DMS 273 (cell line): ENCODE data around the gene WDR74.
A peak's percentile ranks its signal among the peaks of the same experiment; 100 is the strongest.
"Not testable (repeated sequence)": the region's sequence is repeated elsewhere in the genome, so short reads cannot be mapped to it uniquely, and the experiment has no call there.

Experiments used
- DNase-seq: peaks from one replicate; lab custom pipeline; 2025; ENCODE audit not compliant: unreplicated experiment; lab: John Stamatoyannopoulos, UW

WDR74 gene

GRCh38 chr11:62860835-62861563 lies 21.6 kb upstream of the WDR74 start:
- DNase-seq = peak; percentile 45

DNA sequence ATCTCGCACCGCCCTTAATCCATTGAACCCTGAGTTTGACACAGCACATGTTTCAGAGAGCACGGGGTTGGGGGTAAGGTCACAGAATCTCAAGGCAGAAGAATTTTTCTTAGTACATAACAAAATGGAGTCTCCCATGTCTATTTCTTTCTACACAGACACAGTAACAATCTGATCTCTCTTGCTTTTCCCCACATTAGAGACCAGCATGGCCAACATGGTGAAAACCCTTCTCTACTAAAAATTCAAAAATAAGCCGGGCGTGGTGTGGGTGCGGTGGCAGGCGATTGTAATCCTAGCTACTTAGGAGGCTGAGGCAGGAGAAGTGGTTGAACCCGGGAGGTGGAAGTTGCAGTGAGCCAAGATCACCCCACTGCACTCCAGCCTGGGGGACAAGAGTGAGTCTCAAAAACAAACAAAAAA lies 19.9 kb upstream of the WDR74 start:
- not testable (repeated sequence) for DNase-seq

GRCh38 chr11:62858201-62858600 lies 18.8 kb upstream of the WDR74 start:
- no peak for DNase-seq

GRCh38 chr11:62857541-62857982 lies 18.2 kb upstream of the WDR74 start:
- peak; percentile 36 for DNase-seq

- DNase-seq = peak; percentile 47
These were observed 17.0 kb upstream of the WDR74 start for GRCh38 chr11:62856333-62856895.

DNA sequence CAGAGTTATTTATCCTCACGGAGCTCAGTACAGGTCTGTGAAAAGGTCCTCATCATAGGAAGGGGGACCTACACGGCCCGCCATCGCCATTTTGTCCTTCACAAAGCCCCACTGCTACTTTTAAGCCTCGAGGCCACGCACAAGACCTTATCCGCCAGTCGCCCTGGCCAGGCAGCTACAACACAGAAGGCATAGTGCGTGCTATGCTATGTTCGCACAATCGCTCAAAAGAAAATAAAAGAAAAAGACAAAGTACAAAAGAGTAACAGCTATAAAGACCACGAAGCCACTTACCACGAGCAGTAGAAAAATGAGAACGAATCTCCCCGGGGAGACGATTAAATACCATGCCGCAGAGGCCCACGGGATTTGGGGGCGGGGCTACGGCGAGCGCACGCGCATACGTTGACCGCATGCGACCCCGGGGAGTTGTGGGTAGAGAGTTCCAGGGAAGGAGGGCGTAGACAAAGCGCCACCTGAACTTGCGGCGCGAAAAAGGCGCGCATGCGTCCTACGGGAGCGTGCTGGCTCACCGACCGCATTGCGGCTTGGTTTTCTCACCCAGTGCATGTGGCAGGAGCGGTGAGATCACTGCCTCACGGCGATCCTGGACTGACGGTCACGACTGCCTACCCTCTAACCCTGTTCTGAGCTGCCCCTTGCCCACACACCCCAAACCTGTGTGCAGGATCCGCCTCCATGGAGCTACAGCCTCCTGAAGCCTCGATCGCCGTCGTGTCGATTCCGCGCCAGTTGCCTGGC lies 16.4 kb upstream of the WDR74 start:
- DNase-seq = peak; percentile 97

DNA sequence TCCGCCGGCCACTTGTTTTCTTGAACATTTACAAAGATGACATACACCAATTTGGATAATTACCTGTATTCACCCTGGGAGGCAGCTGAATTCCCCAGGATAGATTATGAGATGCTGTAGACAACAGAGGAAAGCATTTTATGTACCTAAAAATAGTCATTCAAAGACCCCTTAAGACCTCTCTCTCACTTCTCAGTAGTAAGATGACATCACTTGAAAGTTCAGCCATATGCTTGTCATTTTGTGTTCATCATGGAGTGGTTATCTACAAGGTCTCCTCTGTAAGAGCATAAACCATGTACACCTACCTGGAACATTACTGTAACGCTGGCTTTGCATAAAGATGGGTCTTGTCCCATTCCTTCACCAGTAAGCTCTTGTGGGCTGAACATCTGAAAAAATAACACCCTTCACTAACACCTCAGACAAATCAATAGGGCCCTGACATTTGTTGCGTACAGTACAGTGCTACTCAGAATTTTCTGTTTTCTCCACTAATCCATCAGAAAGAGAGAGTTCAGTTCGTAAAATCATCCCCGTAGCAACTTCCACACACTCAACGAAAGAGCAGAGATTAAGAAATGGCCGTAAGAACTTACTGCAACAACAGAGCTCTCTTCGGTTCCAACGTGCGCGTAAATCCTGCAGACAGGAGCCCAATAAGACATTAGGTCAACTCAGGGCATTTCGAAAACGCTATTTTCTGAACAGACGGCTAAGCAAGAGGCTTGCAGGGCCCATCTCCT lies 15.6 kb upstream of the WDR74 start:
- DNase-seq = no peak

GRCh38 chr11:62854013-62854824 lies 14.8 kb upstream of the WDR74 start:
- no peak for DNase-seq

- DNase-seq = no peak
These were observed 14.0 kb upstream of the WDR74 start for GRCh38 chr11:62853279-62853965.

DNA sequence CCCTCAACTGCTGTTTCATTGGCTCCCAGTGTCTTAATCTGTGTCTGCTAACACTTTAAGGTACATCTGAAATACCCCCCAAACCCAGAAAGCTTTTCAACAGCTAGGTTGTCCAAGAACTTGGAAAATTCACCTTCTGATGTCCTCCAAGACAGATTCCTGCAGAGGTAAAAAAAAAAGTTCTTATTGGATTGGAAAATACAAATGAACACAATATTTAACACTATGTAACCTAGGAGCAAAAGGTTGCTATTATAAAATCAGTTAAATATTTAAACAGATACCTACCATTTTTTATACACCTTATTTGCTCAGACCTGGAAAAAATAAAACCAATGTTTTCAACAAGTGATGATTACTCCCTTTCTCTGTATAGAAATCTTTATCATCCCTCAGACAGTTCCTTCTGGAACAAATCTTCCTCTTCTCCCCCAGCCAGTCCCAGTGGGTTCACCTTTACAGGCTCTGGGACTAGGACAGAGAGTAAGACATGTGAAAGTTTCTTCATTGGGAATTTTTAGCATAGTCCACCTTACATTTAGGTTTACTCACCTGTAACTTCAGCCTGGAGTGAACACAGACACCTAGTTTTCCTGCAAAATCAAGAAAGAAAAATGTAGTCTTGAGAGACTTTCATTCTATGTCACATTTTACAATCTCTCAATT lies 13.3 kb upstream of the WDR74 start:
- DNase-seq = peak; percentile 49

DNA sequence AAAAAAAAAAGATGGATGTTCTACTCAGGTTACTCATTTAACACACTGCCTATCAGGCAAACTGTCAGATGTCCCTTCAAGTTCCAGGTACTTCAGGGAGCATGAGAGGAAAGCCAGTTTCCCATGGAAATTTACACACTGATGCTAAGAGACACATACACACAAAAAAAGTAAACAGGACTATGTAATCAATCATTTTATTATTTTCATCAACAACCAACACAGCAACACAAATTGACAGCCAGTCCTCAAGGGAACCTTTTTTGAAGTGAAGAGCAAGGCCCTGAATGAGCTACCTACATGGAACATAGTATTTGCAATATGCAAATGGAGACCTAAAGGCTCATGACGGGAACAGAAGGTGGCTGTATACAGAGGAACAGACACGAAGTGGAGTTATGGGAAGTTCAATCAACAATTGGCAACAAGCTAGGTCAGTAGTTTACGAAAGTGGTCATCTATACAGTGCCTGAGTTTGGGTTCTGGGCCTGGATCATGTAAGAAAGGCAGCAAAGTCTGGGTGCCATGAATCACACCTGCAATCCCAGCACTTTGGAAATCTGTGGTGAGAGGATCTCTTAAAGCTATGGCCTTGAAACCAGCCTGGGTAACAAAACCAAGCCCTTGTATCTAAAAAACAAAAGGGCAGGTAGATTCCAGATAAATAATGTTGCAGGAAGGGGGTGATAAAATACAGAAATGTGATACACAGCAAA lies 12.6 kb upstream of the WDR74 start:
- peak; percentile 70 for DNase-seq

DNA sequence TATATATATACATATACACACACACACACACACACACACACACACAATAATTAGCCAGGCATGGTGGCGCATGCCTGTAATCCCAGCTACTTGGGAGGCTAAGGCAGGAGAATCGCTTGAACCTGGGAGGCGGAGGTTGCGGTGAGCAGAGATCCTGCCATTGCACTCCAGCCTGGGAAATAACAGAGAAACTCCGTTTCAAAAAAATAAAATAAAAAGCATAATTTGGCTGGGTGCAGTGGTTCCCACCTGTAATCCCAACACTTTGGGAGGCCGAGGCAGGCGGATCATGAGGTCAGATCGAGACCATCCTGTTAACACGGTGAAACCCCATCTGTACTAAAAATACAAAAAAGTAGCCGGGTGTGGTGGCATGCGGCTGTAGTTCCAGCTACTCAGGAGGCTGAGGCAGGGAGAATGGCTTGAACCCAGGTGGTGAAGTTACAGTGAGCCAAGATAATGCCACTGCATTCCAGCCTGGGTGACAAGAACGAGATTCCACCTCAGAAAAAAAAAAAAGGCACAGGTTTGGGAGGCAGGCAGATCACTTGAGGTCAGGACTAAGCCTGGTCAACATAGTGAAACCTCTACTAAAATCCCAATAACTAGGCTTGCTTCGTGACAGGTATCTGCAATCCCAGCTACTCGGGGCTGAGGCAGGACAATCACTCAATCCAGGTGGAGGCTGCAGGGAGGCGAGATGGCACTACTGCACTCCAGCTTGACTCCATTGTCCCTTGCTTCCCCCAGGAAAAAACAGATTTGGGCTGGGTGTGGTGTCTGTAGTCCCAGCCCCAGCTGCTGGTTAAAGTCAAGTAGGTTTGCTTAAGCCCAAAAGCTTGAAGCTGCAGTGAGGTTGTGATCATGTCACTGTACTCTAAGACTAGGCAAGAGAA lies 11.8 kb upstream of the WDR74 start:
- peak; percentile 84 for DNase-seq

- DNase-seq = no peak
These were observed 8.5 kb upstream of the WDR74 start for GRCh38 chr11:62847767-62848314.

- DNase-seq = no peak
These were observed 6.8 kb upstream of the WDR74 start for GRCh38 chr11:62846177-62846576.

DNA sequence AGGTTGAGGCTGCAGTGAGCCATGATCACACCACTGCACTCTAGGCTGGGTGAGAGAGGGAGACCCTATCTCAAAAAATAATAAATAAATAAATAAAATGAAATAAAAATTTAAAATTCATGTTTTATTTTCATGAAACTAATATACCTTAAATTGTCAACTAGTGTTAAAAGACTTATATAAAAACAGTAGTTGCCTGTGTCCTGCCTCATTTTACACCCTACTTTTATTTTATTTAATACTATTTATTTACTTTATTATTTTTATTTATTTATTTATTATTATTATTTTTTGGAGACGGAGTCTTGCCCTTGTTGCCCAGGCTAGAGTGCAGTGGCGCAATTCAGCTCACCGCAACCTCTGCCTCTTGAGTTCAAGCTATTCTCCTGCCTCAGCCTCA lies 4.8 kb upstream of the WDR74 start:
- no peak for DNase-seq

GRCh38 chr11:62843466-62843865 lies 4.1 kb upstream of the WDR74 start:
- no peak for DNase-seq

GRCh38 chr11:62842891-62843290 lies 3.5 kb upstream of the WDR74 start:
- not testable (repeated sequence) for DNase-seq
